OCI-LY3 (cell line): ENCODE results near the gene RIPPLY2.

ENCODE experiments used
- H2AFZ ChIP-seq: fragments of 200-600, 300-600 bp; shearing (Covaris generic); 2 replicates; pipeline ENCODE4 v1.6.0; 2014; ENCODE audit warnings: antibody characterized with exemption, low read depth, low read length
- H3K27ac ChIP-seq: fragments of 200-600, 300-600 bp; sonication (generic); 2 replicates; pipeline ENCODE4 v1.5.1; 2014; ENCODE audit warnings: mild to moderate bottlenecking, low read length, moderate library complexity, mixed read lengths
- H3K27me3 ChIP-seq: fragments of 200-600, 300-600 bp; sonication (generic); 2 replicates; pipeline ENCODE4 v1.6.1; 2014; ENCODE audit warnings: low read depth, low read length, mixed read lengths
- H3K36me3 ChIP-seq: fragments of 200-600, 300-600 bp; sonication (generic); replicated peaks from 2 replicates; pipeline ENCODE3; 2014; ENCODE audit warnings: low read depth, low read length, mixed read lengths
- H3K4me1 ChIP-seq: fragments of 300-600, 200-600 bp; sonication (generic); 2 replicates; pipeline ENCODE4 v1.6.1; 2014; ENCODE audit warnings: low read length, mixed read lengths
- H3K4me2 ChIP-seq: fragments of 200-600, 300-600 bp; sonication (generic); 2 replicates; pipeline ENCODE4 v1.6.1; 2014; ENCODE audit warnings: low read length, mixed read lengths
- H3K4me3 ChIP-seq: fragments of 300-600, 200-600 bp; sonication (generic); 2 replicates; pipeline ENCODE4 v1.5.1; 2014; ENCODE audit warnings: antibody characterized with exemption, mild to moderate bottlenecking, low read length, moderate library complexity
- H3K79me2 ChIP-seq: fragments of 300-600, 200-600 bp; shearing (Covaris generic); 2 replicates; pipeline ENCODE4 v1.6.1; 2014; ENCODE audit warnings: mild to moderate bottlenecking, low read length, mixed read lengths
- H3K9ac ChIP-seq: fragments of 300-600, 200-600 bp; shearing (Covaris generic); 2 replicates; pipeline ENCODE4 v1.6.0; 2014; ENCODE audit warnings: mild to moderate bottlenecking, low read length, moderate library complexity
- H3K9me3 ChIP-seq: fragments of 200-600, 300-600 bp; shearing (Covaris generic); 2 replicates; pipeline ENCODE4 v1.6.1; 2014; ENCODE audit warnings: low read length, mixed read lengths; ENCODE audit not compliant: insufficient read depth
- H4K20me1 ChIP-seq: fragments of 200-600, 300-600 bp; sonication (generic); 2 replicates; pipeline ENCODE4 v1.6.1; 2016; ENCODE audit warnings: low read length, mixed read lengths; ENCODE audit not compliant: insufficient read depth
- EZH2phosphoT487 ChIP-seq: fragments of 200-600 bp; shearing (Covaris generic); IDR thresholded peaks from 2 replicates; pipeline ENCODE4 v1.6.1; 2018; ENCODE audit warnings: antibody characterized with exemption, mixed run types, low read depth
- TF ChIP-seq, protein P1 (sequence below): fragments of 200-600, 300-600 bp; sonication (generic); IDR thresholded peaks from 2 replicates; pipeline ENCODE4 v1.5.1; 2014; ENCODE audit warnings: antibody characterized with exemption, low read length, low read depth

Gene RIPPLY2

GRCh38 chr6:83901624-83902023 is 48.5 kb downstream of the RIPPLY2 start:
- Histone ChIP-seq H2AFZ (no peak overlapping the region), H3K4me2 (no peak overlapping the region), H3K4me1 (no peaks in the 10 kb centered on the region), H3K79me2 (peaks cover 52% of the 10 kb centered on the region), H3K27me3 (no peaks in the 10 kb centered on the region), H4K20me1 (peaks cover 12% of the 10 kb centered on the region; the same call in 1 of the 2 replicates), H3K4me3 (no peak overlapping the region), H3K27ac (no peak overlapping the region), H3K36me3 (peaks cover 19% of the 10 kb centered on the region), H3K9me3 (peaks cover 16% of the 10 kb centered on the region; the same call in 1 of the 2 replicates), H3K9ac (no peak overlapping the region)
- TF ChIP-seq EZH2phosphoT487 = no peak
- TF ChIP-seq, protein P1, sequence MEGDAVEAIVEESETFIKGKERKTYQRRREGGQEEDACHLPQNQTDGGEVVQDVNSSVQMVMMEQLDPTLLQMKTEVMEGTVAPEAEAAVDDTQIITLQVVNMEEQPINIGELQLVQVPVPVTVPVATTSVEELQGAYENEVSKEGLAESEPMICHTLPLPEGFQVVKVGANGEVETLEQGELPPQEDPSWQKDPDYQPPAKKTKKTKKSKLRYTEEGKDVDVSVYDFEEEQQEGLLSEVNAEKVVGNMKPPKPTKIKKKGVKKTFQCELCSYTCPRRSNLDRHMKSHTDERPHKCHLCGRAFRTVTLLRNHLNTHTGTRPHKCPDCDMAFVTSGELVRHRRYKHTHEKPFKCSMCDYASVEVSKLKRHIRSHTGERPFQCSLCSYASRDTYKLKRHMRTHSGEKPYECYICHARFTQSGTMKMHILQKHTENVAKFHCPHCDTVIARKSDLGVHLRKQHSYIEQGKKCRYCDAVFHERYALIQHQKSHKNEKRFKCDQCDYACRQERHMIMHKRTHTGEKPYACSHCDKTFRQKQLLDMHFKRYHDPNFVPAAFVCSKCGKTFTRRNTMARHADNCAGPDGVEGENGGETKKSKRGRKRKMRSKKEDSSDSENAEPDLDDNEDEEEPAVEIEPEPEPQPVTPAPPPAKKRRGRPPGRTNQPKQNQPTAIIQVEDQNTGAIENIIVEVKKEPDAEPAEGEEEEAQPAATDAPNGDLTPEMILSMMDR = no peak

DNA sequence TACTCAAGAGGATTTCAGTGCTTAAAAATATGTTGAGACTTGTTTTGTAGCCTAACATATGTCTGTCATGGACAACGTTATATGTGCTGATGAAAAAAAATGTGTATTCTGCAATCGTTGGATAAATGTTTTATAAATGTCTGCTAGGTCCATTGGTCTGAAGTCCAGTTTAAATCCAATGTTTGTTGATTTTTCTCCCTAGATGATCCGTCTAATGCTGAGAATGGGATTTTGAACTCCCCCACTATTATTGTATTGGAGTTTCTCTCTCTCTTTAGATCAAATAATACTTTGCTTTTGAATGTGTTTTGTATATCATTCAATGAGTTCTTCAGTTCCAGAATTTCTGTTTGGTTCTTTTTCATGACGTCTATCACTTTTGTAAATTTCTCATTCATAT is 51.2 kb downstream of the RIPPLY2 start:
- H3K79me2 ChIP-seq = peaks cover 64% of the 10 kb centered on the region
- H3K9me3 ChIP-seq = peaks cover 15% of the 10 kb centered on the region; the same call in 1 of the 2 replicates
- no peak overlapping the region for H3K27ac ChIP-seq

DNA sequence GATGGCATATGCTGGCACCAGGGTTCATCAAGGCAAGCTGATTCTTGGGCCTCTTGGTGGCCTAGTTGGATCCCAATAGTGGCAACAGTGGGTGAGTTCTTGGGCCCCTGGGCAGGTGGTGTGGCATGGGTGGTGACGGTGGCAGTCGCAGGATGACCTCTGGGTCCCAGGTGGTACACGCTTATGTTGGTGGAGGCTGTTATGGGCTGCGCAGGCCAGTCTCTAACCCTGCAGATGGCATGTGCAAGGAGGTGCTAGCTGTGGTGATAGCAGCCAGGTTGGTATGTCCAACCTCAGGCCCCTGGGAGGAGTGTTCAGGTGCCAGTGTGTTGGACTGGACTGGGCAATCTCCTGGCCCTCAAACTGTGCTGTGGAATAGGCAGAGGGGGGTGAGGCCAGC is 52.5 kb downstream of the RIPPLY2 start:
- Histone ChIP-seq H3K4me1 (peaks cover 7% of the 10 kb centered on the region), H3K36me3 (peaks cover 23% of the 10 kb centered on the region), H3K9me3 (peaks cover 15% of the 10 kb centered on the region; the same call in 1 of the 2 replicates), H3K27ac (no peak overlapping the region), H3K27me3 (no peaks in the 10 kb centered on the region), H3K9ac (no peak overlapping the region), H2AFZ (no peak overlapping the region), H4K20me1 (peaks cover 25% of the 10 kb centered on the region; the same call in 1 of the 2 replicates), H3K4me2 (no peak overlapping the region), H3K79me2 (peaks cover 67% of the 10 kb centered on the region), H3K4me3 (no peak overlapping the region)
- TF ChIP-seq, protein P1 = no peak
- no peak for TF ChIP-seq EZH2phosphoT487

More for the DNA sequence above, 51.2 kb downstream of the RIPPLY2 start:
- Histone ChIP-seq H3K4me2 (no peak overlapping the region), H3K9ac (no peak overlapping the region), H4K20me1 (peaks cover 18% of the 10 kb centered on the region; the same call in 1 of the 2 replicates), H3K4me1 (no peaks in the 10 kb centered on the region), H3K36me3 (peaks cover 23% of the 10 kb centered on the region), H2AFZ (no peak overlapping the region), H3K27me3 (no peaks in the 10 kb centered on the region), H3K4me3 (no peak overlapping the region)
- TF ChIP-seq, protein P1 = no peak
- TF ChIP-seq EZH2phosphoT487 = no peak
